ENCODE results near the gene C17orf67.
A peak's percentile ranks its signal among the peaks of the same experiment; 100 is the strongest.

Gene C17orf67

DNA sequence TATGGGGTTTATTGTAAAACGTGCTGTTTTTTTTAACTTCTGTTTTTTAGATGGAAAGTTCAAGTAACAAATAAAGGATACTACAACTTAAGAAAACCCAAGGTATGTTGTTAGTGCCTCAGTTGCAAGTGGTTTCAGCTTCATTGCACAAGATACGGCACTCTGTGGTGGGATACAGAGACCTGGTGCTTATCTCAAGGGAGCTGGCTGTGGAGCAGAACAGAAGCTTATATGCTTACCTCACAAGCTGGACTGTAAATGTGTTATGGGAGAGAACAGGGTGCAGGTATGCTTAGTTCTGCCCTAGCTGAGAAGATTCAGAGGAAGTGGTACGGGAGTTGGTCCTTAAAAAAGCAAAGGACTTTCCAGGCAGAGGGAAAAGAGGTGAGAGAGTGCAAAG is 15.4 kb upstream of the C17orf67 start:
- FAIRE-seq (peak; percentile 30), DNase-seq (ENCODE audit: insufficient read length, low spot score) (no peak)
- TF ChIP-seq POLR2A (IDR thresholded peaks at IDR 0.05; ENCODE audit: low read depth, low read length): no peak

DNA sequence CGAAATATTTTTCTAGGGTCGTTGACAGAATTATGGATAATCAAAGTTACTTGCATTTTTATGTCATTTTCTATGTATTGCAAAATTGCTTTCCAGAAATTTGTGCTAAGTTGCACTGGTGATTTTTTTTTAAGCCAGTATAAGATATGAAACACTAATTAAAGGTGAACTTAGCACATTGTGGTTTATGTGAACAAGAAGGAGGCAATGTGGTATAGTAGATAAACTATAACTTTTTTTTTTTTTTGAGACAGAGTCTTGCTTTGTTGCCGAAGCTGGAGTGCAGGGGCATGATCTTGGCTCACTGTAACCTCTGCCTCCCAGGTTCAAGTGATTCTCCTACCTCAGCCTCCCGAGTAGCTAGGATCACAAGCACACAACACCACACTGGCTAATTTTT is 13.4 kb upstream of the C17orf67 start:
- no peak for TF ChIP-seq POLR2A (IDR thresholded peaks at IDR 0.05; ENCODE audit: low read depth, low read length)
- FAIRE-seq (no peak), DNase-seq (ENCODE audit: insufficient read length, low spot score) (no peak)

DNA sequence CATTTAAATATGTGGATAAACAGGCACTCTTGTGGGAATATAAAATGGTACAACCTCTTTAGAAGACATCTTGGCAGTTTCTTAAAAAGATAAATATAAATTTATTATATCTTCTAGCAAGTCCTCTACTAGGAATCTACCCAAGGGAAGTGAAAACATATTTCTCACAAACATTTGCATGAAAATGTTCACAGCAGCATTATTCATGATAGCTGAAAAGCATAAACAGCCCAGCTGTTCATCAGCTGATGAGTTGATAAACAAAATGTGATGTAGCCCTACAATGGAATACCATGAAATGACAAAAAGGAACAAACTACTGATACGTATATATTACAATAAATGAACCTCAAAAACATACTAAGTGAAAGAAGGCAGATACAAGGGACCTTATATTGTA is 12.2 kb upstream of the C17orf67 start:
- no peak for DNase-seq (ENCODE audit: insufficient read length, low spot score)
- TF ChIP-seq POLR2A (IDR thresholded peaks at IDR 0.05; ENCODE audit: low read depth, low read length): no peak

DNA sequence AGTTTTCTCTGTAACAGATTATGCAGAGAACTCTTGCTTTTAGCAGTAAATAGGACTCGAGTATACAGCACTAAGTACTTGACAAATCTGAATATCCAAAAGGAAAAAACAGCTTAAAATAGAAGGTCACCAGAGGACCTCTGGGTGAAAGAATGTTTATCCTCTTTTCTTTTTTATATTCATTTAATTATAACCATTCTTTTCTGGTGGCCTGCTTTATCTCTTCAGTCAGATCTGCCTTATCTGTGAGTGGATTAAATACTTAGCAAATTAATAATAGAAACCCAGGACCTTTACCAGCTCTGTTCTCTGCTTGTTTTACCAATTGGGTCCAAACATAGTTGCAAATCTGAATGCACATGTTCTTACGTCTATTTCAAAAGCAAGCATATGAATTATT is 8.9 kb upstream of the C17orf67 start:
- DNase-seq (ENCODE audit: insufficient read length, low spot score) (no peak), FAIRE-seq (no peak)
- no peak for TF ChIP-seq POLR2A (IDR thresholded peaks at IDR 0.05; ENCODE audit: low read depth, low read length)

More for the DNA sequence above, 12.2 kb upstream of the C17orf67 start:
- FAIRE-seq: peak; percentile 62

DNA sequence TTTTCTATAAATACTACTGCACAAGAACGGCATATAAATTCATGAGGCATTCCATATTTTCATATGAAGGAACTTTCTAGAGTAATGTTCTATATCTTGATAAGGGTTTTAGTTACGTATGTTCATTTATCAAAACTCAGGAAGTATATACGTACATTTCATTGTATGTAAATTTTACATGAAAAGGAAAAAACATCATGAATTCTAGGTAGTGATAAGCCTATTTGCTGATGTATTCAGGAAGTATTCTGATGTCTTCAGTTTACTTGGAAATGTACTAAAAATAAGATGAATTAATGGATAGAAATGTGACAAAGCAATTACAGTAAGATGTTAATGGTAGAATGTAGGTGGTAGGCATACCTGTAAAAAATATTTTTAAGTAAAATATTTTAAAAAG is 5.0 kb upstream of the C17orf67 start:
- TF ChIP-seq POLR2A (IDR thresholded peaks at IDR 0.05; ENCODE audit: low read depth, low read length): no peak
- no peak for DNase-seq (ENCODE audit: insufficient read length, low spot score)
- FAIRE-seq: no peak

DNA sequence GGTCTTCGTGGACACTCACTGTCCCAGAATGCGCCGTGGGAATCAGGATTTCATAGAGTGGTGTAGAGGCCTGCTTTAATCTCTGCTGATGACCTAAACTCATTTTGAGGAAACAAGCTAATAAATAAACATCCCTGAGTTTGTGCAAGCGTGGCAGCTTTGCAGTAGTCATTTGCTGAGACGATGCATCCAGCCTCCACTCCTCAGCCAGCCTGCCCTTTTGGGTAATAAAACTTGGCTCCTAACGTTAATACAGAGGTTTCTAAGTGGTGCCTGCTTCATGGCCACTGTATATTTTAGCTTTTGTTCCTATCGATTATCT is 1.5 kb upstream of the C17orf67 start:
- DNase-seq (ENCODE audit: insufficient read length, low spot score) (no peak), FAIRE-seq (no peak)
- TF ChIP-seq POLR2A (IDR thresholded peaks at IDR 0.05; ENCODE audit: low read depth, low read length): no peak

DNA sequence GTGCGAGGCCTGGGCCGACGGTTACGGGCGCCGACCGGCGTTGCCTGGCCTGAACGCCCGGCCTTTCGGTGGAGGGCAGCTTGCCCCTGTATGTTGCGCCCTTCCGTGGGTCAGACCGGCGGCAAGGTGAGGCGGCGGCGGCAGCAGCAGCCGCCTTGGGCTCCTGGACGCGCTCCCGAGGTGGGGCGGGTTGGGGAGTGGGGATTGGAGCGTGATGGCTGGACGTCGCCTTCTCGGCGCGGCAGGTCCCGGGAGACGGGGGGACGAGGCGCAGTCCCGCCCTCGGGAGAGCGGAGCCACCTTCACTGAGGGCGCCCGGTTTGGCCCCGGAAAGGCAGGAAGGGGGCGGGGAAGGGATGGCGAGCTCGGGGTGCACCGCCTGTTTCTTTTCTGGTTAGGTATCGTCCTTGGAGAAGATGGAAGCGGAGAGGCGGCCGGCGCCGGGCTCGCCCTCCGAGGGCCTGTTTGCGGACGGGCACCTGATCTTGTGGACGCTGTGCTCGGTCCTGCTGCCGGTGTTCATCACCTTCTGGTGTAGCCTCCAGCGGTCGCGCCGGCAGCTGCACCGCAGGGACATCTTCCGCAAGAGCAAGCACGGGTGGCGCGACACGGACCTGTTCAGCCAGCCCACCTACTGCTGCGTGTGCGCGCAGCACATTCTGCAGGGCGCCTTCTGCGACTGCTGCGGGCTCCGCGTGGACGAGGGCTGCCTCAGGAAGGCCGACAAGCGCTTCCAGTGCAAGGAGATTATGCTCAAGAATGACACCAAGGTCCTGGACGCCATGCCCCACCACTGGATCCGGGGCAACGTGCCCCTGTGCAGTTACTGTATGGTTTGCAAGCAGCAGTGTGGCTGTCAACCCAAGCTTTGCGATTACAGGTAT is 902 bp upstream of the C17orf67 start:
- no peak for FAIRE-seq
- no peak for DNase-seq (ENCODE audit: insufficient read length, low spot score)
- TF ChIP-seq POLR2A (IDR thresholded peaks at IDR 0.05; ENCODE audit: low read depth, low read length): no peak

DNA sequence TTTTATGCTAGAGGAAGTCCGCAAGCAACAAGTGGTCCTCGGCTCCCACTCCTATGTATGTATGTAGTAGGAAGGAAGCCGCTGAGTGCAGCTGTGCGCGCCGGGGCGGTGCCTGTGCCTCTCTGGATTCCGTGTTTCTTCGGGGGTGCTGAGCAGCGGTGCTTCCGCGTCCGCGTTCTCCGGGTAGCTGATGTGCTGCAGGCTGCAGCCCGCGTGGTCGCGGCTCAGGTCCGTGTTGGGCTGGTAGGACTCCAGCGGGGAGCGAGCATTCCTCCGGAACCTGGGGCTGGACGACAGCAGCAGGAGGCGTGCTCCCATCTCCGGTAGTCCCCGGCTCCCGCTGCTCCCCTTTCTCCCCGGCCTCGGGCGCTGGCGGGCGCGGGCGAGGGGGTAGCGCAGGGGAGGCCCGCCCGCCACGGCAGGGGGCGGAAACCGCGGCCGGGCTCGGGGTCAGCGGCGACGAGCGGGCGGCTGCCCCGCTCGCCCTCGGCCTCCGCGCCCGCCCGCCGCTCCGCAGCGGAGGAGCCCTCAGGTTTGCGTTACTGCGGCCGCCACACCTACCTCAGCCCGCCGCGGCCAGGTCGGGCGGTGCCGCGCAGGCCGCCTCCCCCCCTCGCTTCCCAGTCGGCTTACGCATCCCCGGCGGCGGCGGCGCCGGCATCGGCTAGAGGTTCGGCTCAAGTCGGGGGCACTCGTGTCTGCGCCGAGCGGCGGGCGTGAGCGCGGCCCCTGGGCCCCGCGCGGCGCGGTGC is 487 bp downstream of the C17orf67 start:
- peak; percentile 82 for DNase-seq (ENCODE audit: insufficient read length, low spot score)
- TF ChIP-seq POLR2A (IDR thresholded peaks at IDR 0.05; ENCODE audit: low read depth, low read length): peak; percentile 46
- no peak for FAIRE-seq

DNA sequence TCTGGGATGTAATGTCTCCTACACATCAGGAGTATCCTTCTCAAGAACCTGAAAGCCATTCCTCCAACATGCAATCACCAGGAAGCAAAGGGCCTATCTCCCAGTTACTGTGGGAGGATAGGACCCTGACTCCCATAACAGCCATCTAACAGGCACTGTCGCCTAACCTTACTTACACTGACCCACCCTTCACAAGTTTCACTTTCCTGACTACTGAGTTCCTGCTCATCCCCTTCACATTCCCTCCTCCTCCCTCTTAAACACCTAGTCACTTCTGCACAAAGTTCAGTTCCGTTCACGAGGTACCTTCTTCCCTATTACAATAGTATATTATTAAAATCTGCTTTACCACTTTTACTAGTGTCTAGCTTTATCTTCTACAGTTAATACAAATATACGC is 1.3 kb downstream of the C17orf67 start:
- no peak for TF ChIP-seq POLR2A (IDR thresholded peaks at IDR 0.05; ENCODE audit: low read depth, low read length)
- no peak for FAIRE-seq

DNA sequence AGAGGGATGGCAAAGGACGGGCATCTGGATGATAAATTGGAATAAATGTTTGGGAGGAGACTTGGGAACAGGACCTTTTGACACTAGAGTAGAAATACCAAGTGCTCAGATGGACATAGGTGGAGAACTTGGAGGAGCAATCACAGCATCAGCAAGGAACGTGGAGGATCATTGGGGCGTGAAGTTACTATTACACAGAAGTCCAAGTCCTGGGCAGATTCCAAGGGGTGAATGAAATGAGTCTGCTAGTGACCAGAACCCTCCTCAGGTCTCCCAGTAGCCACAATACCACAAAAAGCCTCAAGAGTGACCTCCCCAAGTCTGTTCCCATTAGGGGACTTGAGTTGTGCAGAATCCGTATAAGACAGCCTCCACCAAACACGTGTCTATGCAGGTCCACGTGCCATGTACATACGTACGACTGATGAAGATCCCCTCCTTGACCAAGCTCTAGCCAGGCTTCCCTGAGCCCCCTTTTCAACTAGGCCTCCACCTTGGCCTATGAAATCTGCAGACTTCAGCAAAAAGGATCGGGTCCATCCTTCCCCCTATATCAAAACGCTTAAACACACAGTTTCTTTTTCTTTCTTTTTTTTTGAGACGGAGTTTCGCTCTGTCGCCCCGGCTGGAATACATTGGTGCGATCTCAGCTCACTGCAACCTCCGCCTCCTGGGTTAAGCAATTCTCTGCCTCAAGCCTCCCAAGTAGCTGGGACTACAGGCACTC is 2.2 kb downstream of the C17orf67 start:
- FAIRE-seq (no peak), DNase-seq (ENCODE audit: insufficient read length, low spot score) (no peak)
- TF ChIP-seq POLR2A (IDR thresholded peaks at IDR 0.05; ENCODE audit: low read depth, low read length): no peak

More for the DNA sequence above, 1.3 kb downstream of the C17orf67 start:
- no peak for DNase-seq (ENCODE audit: insufficient read length, low spot score)

DNA sequence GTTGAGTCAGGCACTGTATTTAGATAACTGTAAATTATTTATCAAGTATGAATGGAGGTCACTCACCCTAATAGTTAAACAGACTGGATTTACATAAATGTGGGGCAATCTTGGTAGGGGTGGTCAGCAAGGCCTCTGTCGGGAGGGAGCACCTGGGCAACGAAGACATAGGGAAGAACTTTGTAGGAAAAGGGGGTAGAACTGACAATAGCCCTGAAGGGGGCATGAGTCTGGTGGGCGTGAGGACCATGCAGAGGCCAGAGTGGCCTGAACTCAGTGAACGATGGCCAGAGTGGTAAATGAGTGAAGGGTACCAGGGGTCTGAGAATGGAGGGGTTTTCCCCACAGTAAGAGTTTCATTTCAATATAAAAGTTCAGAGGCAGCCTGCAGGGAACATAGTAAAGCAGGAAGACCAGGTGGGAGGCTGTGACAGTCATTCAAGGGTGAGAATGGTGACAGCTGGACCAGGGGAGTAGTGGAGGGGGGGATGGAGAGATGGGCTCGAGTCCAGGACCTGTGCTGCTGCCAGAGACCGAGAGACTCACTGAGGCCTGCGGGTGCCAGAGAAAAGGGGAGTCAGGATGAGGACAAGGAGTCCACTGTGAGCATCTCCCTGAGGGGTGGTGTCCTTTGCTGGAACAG is 2.9 kb downstream of the C17orf67 start:
- no peak for TF ChIP-seq POLR2A (IDR thresholded peaks at IDR 0.05; ENCODE audit: low read depth, low read length)
- no peak for DNase-seq (ENCODE audit: insufficient read length, low spot score)
- no peak for FAIRE-seq

DNA sequence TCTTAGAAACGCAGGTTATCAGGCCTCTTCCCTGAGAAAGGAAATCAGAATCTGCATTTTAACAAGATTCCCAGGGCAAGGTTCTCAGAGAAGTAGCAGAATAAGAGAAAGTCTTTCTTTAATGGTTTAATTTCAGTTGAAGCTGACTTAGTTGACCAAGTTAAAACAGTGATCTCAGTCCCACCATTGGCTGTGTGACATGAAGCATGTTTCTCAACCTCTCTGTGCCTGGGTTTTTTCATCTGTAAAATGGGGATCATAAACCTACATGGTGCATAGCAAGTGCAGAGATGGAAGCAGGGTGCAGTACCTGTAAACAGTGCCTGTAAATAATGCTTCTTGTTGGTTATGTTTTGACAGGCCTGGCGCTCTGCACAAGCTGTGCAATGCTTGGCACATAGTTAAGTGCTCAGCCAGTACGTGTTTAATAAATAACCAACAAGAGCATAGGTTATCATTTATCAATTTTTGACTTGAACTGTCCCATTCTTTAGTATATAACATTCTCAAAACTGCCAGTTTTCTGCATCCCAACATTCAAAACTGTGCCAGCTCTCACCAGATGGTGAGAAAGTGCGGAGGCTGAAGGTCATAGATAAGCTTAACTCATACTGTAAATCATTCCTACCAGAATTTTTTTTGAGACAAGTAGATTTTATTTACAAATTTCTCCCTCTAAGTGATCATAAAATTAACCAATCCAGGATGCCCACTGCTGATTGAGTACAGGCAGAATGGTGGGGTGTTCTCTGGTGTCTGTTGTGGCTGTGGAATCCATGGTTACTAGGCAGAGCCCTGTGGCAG is 6.9 kb downstream of the C17orf67 start:
- no peak for TF ChIP-seq POLR2A (IDR thresholded peaks at IDR 0.05; ENCODE audit: low read depth, low read length)
- FAIRE-seq (no peak), DNase-seq (ENCODE audit: insufficient read length, low spot score) (no peak)

DNA sequence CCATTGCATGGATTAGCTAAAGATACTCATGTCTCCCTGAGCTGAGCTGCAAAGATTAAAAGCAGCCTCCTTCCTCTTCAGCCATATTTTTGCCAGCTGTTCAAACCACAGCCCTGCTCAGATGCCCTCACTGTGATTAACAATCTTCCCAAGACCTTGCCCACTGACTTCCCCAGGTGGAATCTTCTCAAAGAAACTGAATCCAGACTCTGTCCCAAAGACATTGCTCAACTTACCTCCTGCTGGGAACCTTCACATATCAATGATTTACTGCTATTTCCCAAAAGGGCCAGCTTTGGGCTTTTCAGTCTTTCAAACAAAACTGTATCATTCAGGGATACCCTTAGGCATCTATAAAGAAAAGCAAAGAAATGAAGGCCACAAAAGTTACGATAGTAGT is 9.2 kb downstream of the C17orf67 start:
- TF ChIP-seq POLR2A (IDR thresholded peaks at IDR 0.05; ENCODE audit: low read depth, low read length): no peak
- no peak for DNase-seq (ENCODE audit: insufficient read length, low spot score)

More for the DNA sequence above, 9.2 kb downstream of the C17orf67 start:
- no peak for FAIRE-seq

Measured in H54 (cell line).